Measurements from ENCODE around the gene AMY1B.
"Not testable (repeated sequence)": the region's sequence is repeated elsewhere in the genome, so short reads cannot be mapped to it uniquely, and the experiment has no call there.

The AMY1B gene

DNA sequence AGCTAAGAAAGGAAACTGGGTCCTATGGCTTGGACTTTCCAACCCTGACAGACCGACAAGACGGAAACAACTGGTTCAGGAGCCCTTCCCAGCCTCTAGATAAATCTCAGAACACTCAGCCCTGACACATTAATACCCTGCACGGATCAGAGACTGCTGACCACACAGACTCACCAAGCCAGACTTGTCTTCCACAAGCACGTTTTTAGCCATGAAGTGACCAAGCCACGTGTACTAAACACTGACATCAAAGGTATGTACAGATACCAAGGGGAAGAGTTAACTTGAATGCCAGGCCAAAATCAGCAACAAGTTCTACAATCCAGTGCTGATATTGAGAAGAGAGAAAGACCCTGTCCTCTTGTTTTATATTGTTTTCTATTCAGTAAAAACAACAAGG is at the start of gene AMY1B:
Gene AMY1B (minus strand): TSS at position 101 of the 400 bp plus-strand sequence. CDS start 571 bp downstream, outside the sequence.
- not testable (repeated sequence) for DNase-seq

DNA sequence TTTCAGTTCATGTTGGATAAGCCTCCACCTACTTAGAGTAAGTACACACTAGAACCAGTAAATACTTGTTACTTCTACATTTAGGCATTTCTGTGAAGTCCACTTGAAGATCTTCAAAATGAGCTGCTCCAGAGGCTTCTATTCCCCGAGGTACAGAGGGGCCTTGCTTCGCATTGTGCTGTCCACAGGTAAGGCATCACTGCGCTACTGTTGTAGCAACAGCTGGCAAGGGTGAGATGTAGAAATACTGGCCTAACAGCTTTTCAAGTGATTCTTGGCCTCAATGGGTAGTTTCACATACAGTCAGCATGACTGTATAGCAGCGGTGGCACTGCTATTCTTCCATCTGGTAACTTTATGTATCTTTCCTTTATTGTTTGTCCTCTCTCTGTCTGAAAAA is 49.0 kb upstream of the AMY1B start:
- DNase-seq = not testable (repeated sequence)

DNA sequence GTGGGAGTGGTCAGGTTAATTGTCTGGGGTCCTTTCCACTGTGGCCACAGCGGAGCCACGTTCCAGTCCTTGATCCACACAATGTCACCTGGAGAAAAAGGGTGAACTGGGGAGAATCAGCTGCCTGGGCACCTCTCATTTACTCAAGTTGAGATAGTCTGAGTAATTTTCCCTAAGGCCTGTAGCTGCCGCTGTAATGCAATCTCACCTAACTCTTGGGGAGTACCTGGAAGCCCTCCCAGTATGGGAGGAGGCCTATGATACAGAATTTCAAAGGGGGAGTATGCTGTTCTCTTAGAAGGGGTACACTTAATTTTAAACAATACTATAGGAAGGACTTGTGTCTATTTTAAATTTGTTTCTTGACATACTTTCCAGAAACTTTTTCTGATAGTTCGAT is 48.4 kb upstream of the AMY1B start:
- DNase-seq = not testable (repeated sequence)

DNA sequence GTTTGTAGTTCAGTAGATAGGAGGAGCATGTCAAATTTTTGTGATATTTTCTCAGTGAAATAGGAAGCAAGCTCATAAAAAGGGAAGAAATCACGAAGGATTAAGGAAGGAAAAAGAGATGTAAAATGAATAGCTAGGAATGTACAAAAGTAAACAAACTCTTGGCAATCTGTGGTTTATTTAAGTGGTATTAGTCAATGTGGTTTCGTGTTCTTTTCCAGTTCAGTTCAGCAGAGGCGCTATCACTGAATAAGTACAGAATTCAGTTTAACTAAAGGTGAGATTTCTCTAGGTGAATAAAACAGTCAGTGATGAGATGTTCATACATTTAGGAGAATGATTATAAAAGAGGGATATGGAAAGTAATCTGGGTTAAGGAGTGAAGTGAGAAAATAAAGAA is 42.0 kb upstream of the AMY1B start:
- not testable (repeated sequence) for DNase-seq

DNA sequence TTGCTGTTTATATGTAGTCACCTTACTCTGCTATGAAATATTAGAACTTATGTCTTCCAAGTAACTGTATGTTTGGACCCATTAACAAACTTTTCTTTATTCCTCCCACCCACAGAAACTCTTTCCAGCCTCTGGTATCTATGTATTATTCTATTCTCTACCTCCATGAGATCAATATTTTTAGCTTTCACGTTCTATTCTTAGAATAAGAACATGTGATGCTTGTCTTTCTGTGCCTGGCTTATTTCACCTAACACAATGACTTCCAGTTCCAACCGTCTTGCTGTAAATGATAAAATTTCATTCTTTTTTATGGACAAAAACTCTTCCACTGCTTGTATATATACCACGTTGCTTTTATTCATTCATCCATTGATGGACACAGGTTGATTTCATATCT is 39.3 kb upstream of the AMY1B start:
- DNase-seq = not testable (repeated sequence)

DNA sequence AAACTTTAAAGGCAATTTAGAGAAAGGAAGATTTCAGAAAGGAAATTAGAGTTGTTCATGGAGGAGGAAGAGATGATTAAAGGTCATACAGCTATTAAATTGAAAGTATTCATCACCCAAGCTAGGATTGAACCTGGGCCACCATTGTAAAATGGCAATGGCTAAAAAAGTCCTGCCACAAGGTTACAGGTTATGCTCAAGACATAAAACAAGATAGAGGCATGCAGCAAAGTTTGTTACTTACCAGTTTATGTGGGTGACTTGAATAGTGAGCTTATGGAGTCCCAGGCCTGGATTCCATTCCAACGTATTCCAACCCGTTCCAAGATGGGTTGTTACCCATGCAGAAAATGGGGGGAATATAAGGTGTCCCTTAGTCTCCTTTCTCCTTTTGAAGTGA is 25.5 kb upstream of the AMY1B start:
- DNase-seq = not testable (repeated sequence)

DNA sequence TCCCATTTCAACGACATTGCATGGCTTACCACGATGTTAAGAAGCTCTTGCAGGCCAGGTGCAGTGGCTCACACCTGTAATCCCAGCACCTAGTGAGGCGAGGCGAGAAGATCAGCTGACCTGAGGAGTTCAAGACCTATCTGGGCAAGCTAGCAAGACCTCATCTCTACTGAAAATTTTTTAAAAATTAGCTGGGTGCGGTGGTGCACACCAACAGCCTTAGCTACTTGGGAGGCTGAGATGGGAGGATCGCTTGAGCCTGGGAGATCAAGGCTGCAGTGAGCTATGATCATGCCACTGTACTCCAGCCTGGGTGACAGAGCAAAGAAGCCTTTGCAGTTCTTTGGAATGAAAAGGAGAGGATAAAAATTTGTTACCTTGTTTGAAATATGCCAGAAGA is 21.4 kb upstream of the AMY1B start:
- DNase-seq = not testable (repeated sequence)

DNA sequence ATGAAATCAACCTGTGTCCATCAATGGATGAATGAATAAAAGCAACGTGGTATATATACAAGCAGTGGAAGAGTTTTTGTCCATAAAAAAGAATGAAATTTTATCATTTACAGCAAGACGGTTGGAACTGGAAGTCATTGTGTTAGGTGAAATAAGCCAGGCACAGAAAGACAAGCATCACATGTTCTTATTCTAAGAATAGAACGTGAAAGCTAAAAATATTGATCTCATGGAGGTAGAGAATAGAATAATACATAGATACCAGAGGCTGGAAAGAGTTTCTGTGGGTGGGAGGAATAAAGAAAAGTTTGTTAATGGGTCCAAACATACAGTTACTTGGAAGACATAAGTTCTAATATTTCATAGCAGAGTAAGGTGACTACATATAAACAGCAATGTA is 14.4 kb upstream of the AMY1B start:
- DNase-seq = not testable (repeated sequence)

DNA sequence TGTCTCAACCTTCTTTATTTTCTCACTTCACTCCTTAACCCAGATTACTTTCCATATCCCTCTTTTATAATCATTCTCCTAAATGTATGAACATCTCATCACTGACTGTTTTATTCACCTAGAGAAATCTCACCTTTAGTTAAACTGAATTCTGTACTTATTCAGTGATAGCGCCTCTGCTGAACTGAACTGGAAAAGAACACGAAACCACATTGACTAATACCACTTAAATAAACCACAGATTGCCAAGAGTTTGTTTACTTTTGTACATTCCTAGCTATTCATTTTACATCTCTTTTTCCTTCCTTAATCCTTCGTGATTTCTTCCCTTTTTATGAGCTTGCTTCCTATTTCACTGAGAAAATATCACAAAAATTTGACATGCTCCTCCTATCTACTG is 11.7 kb upstream of the AMY1B start:
- not testable (repeated sequence) for DNase-seq

DNA sequence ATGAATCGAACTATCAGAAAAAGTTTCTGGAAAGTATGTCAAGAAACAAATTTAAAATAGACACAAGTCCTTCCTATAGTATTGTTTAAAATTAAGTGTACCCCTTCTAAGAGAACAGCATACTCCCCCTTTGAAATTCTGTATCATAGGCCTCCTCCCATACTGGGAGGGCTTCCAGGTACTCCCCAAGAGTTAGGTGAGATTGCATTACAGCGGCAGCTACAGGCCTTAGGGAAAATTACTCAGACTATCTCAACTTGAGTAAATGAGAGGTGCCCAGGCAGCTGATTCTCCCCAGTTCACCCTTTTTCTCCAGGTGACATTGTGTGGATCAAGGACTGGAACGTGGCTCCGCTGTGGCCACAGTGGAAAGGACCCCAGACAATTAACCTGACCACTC is 5.2 kb upstream of the AMY1B start:
- DNase-seq = not testable (repeated sequence)

DNA sequence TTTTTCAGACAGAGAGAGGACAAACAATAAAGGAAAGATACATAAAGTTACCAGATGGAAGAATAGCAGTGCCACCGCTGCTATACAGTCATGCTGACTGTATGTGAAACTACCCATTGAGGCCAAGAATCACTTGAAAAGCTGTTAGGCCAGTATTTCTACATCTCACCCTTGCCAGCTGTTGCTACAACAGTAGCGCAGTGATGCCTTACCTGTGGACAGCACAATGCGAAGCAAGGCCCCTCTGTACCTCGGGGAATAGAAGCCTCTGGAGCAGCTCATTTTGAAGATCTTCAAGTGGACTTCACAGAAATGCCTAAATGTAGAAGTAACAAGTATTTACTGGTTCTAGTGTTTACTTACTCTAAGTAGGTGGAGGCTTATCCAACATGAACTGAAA is 4.7 kb upstream of the AMY1B start:
- not testable (repeated sequence) for DNase-seq

DNA sequence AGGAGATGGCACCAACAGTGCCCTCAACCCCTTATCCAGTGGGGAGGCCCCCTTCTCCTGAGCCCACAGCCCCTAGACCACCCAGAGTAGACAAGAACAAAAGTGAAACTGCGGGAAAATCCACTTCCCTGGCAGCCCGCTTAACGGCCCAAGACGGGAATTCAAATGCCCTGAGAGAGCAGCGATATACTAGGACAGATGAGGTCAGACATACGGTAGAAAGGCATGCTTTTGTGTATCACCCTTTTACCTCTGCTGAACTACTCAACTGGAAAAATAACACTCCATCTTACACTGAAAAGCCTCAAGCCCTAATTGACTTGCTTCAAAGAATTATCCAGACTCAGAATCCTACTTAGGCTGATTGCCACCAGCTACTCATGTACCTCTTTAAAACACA is 1.4 kb upstream of the AMY1B start:
- DNase-seq = not testable (repeated sequence)

DNA sequence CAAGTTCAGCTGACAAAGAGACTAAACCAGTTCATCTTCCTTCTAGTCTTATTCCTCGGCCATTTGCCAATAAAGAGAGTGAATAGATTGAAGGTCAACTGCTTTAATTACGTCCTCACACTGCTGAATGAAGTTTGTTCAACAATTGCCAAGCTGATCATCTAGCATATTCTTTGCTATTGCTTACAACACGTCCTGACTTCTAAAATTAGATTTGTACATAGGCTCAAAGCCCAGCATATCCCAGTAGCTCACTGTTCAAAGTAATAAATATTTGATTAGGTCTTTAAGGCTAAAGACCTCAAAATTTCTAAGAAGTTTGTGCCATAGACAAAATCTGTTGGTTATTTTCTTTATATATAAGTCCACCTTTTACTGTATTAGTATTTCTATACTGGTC is 19.7 kb downstream of the AMY1B start:
- not testable (repeated sequence) for DNase-seq

DNA sequence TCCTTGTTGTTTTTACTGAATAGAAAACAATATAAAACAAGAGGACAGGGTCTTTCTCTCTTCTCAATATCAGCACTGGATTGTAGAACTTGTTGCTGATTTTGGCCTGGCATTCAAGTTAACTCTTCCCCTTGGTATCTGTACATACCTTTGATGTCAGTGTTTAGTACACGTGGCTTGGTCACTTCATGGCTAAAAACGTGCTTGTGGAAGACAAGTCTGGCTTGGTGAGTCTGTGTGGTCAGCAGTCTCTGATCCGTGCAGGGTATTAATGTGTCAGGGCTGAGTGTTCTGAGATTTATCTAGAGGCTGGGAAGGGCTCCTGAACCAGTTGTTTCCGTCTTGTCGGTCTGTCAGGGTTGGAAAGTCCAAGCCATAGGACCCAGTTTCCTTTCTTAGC is 40.5 kb downstream of the AMY1B start, which contains the start of gene AMY1A:
Gene AMY1A (plus strand): TSS at position 301 of the 400 bp plus-strand sequence. CDS start 571 bp downstream, outside the sequence.
- not testable (repeated sequence) for DNase-seq

DNA sequence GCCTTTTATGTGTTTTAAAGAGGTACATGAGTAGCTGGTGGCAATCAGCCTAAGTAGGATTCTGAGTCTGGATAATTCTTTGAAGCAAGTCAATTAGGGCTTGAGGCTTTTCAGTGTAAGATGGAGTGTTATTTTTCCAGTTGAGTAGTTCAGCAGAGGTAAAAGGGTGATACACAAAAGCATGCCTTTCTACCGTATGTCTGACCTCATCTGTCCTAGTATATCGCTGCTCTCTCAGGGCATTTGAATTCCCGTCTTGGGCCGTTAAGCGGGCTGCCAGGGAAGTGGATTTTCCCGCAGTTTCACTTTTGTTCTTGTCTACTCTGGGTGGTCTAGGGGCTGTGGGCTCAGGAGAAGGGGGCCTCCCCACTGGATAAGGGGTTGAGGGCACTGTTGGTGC is 41.9 kb downstream of the AMY1B start:
- DNase-seq = not testable (repeated sequence)

DNA sequence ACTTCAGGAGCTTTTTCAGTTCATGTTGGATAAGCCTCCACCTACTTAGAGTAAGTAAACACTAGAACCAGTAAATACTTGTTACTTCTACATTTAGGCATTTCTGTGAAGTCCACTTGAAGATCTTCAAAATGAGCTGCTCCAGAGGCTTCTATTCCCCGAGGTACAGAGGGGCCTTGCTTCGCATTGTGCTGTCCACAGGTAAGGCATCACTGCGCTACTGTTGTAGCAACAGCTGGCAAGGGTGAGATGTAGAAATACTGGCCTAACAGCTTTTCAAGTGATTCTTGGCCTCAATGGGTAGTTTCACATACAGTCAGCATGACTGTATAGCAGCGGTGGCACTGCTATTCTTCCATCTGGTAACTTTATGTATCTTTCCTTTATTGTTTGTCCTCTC is 45.1 kb downstream of the AMY1B start:
- DNase-seq = not testable (repeated sequence)

DNA sequence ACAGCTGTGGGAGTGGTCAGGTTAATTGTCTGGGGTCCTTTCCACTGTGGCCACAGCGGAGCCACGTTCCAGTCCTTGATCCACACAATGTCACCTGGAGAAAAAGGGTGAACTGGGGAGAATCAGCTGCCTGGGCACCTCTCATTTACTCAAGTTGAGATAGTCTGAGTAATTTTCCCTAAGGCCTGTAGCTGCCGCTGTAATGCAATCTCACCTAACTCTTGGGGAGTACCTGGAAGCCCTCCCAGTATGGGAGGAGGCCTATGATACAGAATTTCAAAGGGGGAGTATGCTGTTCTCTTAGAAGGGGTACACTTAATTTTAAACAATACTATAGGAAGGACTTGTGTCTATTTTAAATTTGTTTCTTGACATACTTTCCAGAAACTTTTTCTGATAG is 45.7 kb downstream of the AMY1B start:
- not testable (repeated sequence) for DNase-seq

DNA sequence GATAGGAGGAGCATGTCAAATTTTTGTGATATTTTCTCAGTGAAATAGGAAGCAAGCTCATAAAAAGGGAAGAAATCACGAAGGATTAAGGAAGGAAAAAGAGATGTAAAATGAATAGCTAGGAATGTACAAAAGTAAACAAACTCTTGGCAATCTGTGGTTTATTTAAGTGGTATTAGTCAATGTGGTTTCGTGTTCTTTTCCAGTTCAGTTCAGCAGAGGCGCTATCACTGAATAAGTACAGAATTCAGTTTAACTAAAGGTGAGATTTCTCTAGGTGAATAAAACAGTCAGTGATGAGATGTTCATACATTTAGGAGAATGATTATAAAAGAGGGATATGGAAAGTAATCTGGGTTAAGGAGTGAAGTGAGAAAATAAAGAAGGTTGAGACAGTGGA is 52.1 kb downstream of the AMY1B start:
- not testable (repeated sequence) for DNase-seq

DNA sequence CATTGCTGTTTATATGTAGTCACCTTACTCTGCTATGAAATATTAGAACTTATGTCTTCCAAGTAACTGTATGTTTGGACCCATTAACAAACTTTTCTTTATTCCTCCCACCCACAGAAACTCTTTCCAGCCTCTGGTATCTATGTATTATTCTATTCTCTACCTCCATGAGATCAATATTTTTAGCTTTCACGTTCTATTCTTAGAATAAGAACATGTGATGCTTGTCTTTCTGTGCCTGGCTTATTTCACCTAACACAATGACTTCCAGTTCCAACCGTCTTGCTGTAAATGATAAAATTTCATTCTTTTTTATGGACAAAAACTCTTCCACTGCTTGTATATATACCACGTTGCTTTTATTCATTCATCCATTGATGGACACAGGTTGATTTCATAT is 54.8 kb downstream of the AMY1B start:
- DNase-seq = not testable (repeated sequence)
